Testis (tissue), 2 donors: ENCODE measurements around the gene FAM163B.

Experiments used
- CTCF ChIP-seq, 3 experiments: fragments of 450-650 bp in 2 of 3; fragments of 200-600 bp in 1 of 3; sonication (generic) in 1 of 3; IDR thresholded peaks; one replicate each; pipeline ENCODE4 v1.5.1; 2016 to 2019; ENCODE audit warnings: antibody characterized with exemption in 3 of 3, mild to moderate bottlenecking in 2 of 3, moderate library complexity in 1 of 3
- POLR2A ChIP-seq: fragments of 450-650 bp; IDR thresholded peaks from one replicate; pipeline ENCODE4 v1.6.1; 2017; ENCODE audit warnings: antibody characterized with exemption, mild to moderate bottlenecking, moderate library complexity

GRCh38 chr9:133629221-133630110 lies 20.3 kb upstream of the FAM163B start:
- TF ChIP-seq POLR2A (no peak), CTCF (IDR thresholded peaks at IDR 0.05) (no peak)
